ENCODE measurements around the gene AKAP11.

AKAP11 gene

DNA sequence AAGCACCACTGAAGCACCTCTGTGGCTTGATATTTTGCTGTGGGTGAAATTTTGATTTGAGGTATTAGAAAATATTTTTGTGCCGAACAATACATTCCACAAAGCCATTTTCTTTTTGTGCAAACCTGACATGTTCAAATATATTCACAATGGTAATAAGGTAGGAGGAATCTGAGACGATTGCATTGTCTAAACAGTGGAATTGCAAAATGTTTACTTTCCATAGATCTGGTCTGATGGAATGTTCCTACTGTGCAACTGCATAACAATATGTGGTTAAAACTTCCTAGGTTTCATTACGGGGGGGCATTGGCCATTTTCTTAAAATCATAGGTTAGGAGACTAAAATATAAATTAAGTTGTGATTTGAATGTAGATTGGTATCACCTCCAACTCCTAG, 42.7 kb upstream of the AKAP11 start:
- H3K36me3 Mint-ChIP-seq (ENCODE audit: low read depth): peaks cover 26% of the 10 kb centered on the region
- DNase-seq: no peak
- H3K27me3 Mint-ChIP-seq (ENCODE audit: low read depth, poor library complexity): no peaks in the 10 kb centered on the region
- peaks cover under 1% of the 10 kb centered on the region for H3K4me1 Mint-ChIP-seq
- H3K27ac Mint-ChIP-seq: no peak overlapping the region
- no peaks in the 10 kb centered on the region for H3K9me3 Mint-ChIP-seq
- no peak overlapping the region for H3K4me3 Mint-ChIP-seq
- no peak for TF ChIP-seq CTCF (IDR thresholded peaks at IDR 0.05)

GRCh38 chr13:42232671-42233070, 39.3 kb upstream of the AKAP11 start:
- H3K4me3 Mint-ChIP-seq: no peak overlapping the region
- H3K27ac Mint-ChIP-seq: no peak overlapping the region
- H3K36me3 Mint-ChIP-seq (ENCODE audit: low read depth): peaks cover 5% of the 10 kb centered on the region

DNA sequence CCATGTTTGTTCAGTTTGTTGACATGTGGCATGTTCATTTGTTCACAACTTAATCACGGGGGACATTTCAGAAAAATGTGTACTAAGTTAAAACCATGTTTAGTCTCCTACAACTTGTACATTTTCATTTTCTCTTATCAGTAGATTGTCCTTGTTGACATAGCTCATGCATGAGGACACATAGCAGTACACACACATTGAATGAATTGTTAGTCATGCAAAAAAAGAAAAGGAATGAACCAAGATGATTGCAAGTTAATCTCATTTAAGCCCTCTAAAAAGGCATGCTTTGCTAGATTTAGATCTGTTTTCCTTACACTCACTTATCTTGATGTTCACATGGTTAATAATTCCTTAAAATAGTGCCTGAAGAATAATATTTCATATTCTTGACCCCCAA, 38.2 kb upstream of the AKAP11 start:
- no peak overlapping the region for H3K4me3 Mint-ChIP-seq
- peaks cover 5% of the 10 kb centered on the region for H3K36me3 Mint-ChIP-seq (ENCODE audit: low read depth)
- no peak overlapping the region for H3K27ac Mint-ChIP-seq
- H3K27me3 Mint-ChIP-seq (ENCODE audit: low read depth, poor library complexity): no peaks in the 10 kb centered on the region
- no peaks in the 10 kb centered on the region for H3K9me3 Mint-ChIP-seq
- DNase-seq: no peak
- no peak for TF ChIP-seq CTCF (IDR thresholded peaks at IDR 0.05)
- H3K4me1 Mint-ChIP-seq: peaks cover 4% of the 10 kb centered on the region

More at GRCh38 chr13:42232671-42233070, 39.3 kb upstream of the AKAP11 start:
- peaks cover 4% of the 10 kb centered on the region for H3K4me1 Mint-ChIP-seq
- DNase-seq: no peak
- no peaks in the 10 kb centered on the region for H3K27me3 Mint-ChIP-seq (ENCODE audit: low read depth, poor library complexity)
- H3K9me3 Mint-ChIP-seq: no peaks in the 10 kb centered on the region
- TF ChIP-seq CTCF (IDR thresholded peaks at IDR 0.05): no peak

DNA sequence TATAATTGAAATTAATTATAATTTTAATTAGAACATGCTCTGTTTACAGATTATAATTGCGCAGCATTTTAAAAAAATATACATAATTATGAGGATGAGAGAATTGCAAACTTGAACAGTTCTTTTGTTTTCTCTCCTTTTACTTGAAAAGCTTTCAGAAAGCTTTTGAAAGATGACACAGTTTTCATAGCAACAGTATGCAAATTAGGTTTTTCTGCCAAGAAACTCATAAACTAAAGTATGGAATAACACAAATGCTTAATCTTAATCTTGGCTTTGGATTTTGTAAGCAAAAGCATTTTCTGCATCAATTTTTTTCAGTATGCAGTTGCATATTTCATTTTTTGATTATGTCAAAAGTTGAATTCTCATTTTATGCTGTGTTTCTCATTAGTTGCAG, 32.8 kb upstream of the AKAP11 start:
- H3K4me3 Mint-ChIP-seq: no peak overlapping the region
- no peak for DNase-seq
- peaks cover 4% of the 10 kb centered on the region for H3K4me1 Mint-ChIP-seq
- no peak overlapping the region for H3K27ac Mint-ChIP-seq
- no peaks in the 10 kb centered on the region for H3K9me3 Mint-ChIP-seq
- peaks cover 16% of the 10 kb centered on the region for H3K36me3 Mint-ChIP-seq (ENCODE audit: low read depth)
- H3K27me3 Mint-ChIP-seq (ENCODE audit: low read depth, poor library complexity): no peaks in the 10 kb centered on the region
- no peak for TF ChIP-seq CTCF (IDR thresholded peaks at IDR 0.05)

DNA sequence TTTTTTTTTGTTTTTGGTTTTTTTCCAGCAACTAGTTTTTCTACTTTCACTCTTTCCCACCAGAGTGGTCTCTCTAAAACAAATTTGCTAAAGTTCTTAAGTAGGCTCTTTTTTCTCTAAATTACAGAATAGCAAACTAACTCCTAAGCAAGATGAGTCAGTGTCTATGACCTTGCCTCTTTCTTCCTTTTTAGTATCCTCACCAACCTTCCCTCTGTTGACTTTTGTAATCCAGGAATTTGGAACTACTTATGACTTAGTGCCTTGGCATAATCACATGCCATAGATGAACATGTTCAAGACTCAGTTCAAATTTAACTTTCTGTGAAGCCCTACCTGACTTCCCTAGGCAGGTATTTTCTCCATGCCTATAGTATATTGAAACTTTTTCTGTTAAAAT, 32.3 kb upstream of the AKAP11 start:
- DNase-seq: no peak
- Mint-ChIP-seq H3K27me3 (ENCODE audit: low read depth, poor library complexity) (no peaks in the 10 kb centered on the region), H3K36me3 (ENCODE audit: low read depth) (peaks cover 16% of the 10 kb centered on the region), H3K27ac (no peak overlapping the region), H3K4me1 (no peaks in the 10 kb centered on the region), H3K9me3 (no peaks in the 10 kb centered on the region), H3K4me3 (no peak overlapping the region)
- TF ChIP-seq CTCF (IDR thresholded peaks at IDR 0.05): no peak

DNA sequence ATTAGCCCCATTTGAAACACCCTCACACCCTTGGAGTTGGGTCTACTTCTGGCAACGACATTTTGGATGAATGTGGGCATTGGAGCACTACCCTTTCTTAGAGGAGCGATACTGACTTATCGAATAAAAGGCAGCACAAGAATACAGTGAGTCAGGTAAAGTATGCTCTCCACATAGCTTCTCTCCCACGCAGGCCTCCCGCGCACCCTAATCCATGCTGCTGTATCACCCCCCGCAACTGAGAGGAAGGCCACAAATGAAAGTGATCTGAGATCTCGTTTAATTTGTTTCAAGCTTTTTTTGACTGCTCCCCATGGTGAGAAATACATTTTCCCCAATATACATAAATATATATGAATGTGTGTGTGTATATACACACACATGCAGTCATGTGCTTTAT, 25.4 kb upstream of the AKAP11 start:
- TF ChIP-seq CTCF (IDR thresholded peaks at IDR 0.05): no peak
- no peak overlapping the region for H3K27ac Mint-ChIP-seq
- DNase-seq: no peak
- H3K4me3 Mint-ChIP-seq: no peak overlapping the region
- peaks cover 11% of the 10 kb centered on the region for H3K36me3 Mint-ChIP-seq (ENCODE audit: low read depth)
- H3K4me1 Mint-ChIP-seq: no peaks in the 10 kb centered on the region
- H3K9me3 Mint-ChIP-seq: no peaks in the 10 kb centered on the region
- no peaks in the 10 kb centered on the region for H3K27me3 Mint-ChIP-seq (ENCODE audit: low read depth, poor library complexity)

Measured in nephron progenitor cell (in vitro differentiated cells).